ENCODE results near the gene PTRH2.

GRCh38 chr17:59678918-59679317 is 28.3 kb downstream of the PTRH2 start:
- TF ChIP-seq MYC (IDR thresholded peaks at IDR 0.05; ENCODE audit: borderline replicate concordance, low read length): no peak
- no peak for TF ChIP-seq POLR2A (IDR thresholded peaks at IDR 0.05; ENCODE audit: low read length)
- TF ChIP-seq, protein P1, sequence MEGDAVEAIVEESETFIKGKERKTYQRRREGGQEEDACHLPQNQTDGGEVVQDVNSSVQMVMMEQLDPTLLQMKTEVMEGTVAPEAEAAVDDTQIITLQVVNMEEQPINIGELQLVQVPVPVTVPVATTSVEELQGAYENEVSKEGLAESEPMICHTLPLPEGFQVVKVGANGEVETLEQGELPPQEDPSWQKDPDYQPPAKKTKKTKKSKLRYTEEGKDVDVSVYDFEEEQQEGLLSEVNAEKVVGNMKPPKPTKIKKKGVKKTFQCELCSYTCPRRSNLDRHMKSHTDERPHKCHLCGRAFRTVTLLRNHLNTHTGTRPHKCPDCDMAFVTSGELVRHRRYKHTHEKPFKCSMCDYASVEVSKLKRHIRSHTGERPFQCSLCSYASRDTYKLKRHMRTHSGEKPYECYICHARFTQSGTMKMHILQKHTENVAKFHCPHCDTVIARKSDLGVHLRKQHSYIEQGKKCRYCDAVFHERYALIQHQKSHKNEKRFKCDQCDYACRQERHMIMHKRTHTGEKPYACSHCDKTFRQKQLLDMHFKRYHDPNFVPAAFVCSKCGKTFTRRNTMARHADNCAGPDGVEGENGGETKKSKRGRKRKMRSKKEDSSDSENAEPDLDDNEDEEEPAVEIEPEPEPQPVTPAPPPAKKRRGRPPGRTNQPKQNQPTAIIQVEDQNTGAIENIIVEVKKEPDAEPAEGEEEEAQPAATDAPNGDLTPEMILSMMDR (IDR thresholded peaks at IDR 0.05): no peak
- no peak for TF ChIP-seq CEBPB (IDR thresholded peaks at IDR 0.05)
- no peak for TF ChIP-seq MAZ (IDR thresholded peaks at IDR 0.05; ENCODE audit: borderline replicate concordance, low read depth, low read length)
- no peak for TF ChIP-seq CHD4 (IDR thresholded peaks at IDR 0.05; ENCODE audit: borderline replicate concordance)
